ENCODE data around the gene HIVEP3. TPM values are rescaled to one million over a fixed set of nuclear protein-coding genes. Genes with fewer than 3 reads are reported as not detected.
A peak's percentile ranks its signal among the peaks of the same experiment; 100 is the strongest.

HIVEP3 gene
- total RNA-seq, 4 donors from 2014 or later = 6.1 to 10.1 (median 7.8) TPM

- no peak for TF ChIP-seq CTCF (IDR thresholded peaks at IDR 0.05)
- DNase-seq (ENCODE audit: low spot score) (no peak), ATAC-seq (ENCODE audit: low FRiP score) (no peak)
These were observed 400.3 kb downstream of the HIVEP3 start for GRCh38 chr1:41518471-41518870.

- no peak for DNase-seq (ENCODE audit: low spot score)
- no peak for ATAC-seq (ENCODE audit: low FRiP score)
- no peak for TF ChIP-seq CTCF (IDR thresholded peaks at IDR 0.05)
These were observed 401.7 kb downstream of the HIVEP3 start for GRCh38 chr1:41517062-41517438.

- peak; percentile 93 for ATAC-seq (ENCODE audit: low FRiP score)
- DNase-seq (ENCODE audit: low spot score) = peak; percentile 75
- TF ChIP-seq CTCF (IDR thresholded peaks at IDR 0.05) = peak in 1 of 3 donors; percentile 42
These were observed 402.3 kb downstream of the HIVEP3 start for GRCh38 chr1:41516168-41517061.

GRCh38 chr1:41515778-41516167 lies 402.9 kb downstream of the HIVEP3 start:
- ATAC-seq (ENCODE audit: low FRiP score) (no peak), DNase-seq (ENCODE audit: low spot score) (no peak)
- TF ChIP-seq CTCF (IDR thresholded peaks at IDR 0.05) = no peak

GRCh38 chr1:41515131-41515678 lies 403.5 kb downstream of the HIVEP3 start:
- DNase-seq (ENCODE audit: low spot score) (no peak), ATAC-seq (ENCODE audit: low FRiP score) (no peak)
- no peak for TF ChIP-seq CTCF (IDR thresholded peaks at IDR 0.05)

GRCh38 chr1:41514381-41514780 lies 404.3 kb downstream of the HIVEP3 start:
- no peak for DNase-seq (ENCODE audit: low spot score)
- no peak for TF ChIP-seq CTCF (IDR thresholded peaks at IDR 0.05)
- no peak for ATAC-seq (ENCODE audit: low FRiP score)

- DNase-seq (ENCODE audit: low spot score) = no peak
- TF ChIP-seq CTCF (IDR thresholded peaks at IDR 0.05) = no peak
- no peak for ATAC-seq (ENCODE audit: low FRiP score)
These were observed 405.4 kb downstream of the HIVEP3 start for GRCh38 chr1:41513383-41513735.

All from omental fat pad (tissue), 4 donors.